Esophagus squamous epithelium (tissue), 5 donors: Measurements from ENCODE around the gene ARHGAP26. TPM values are rescaled to one million over a fixed set of nuclear protein-coding genes. Genes with fewer than 3 reads are reported as not detected.

Source experiments
- DNase-seq: peaks from one replicate; lab custom pipeline; 2025; lab: John Stamatoyannopoulos, UW
- H3K27ac ChIP-seq, 4 donors: fragments of 200-600 bp; sonication (generic); one replicate each; pipeline ENCODE4 v1.5.1; 2016 to 2019; ENCODE audit warnings: mild to moderate bottlenecking in 1 of 4
- H3K27me3 ChIP-seq, 4 donors: fragments of 200-600 bp; sonication (generic); 1 replicate in 3 of 4; 2 replicates in 1 of 4; pipeline versions ENCODE4 v1.5.1 to v1.6.0; 2017 to 2021; ENCODE audit warnings: antibody characterized with exemption in 1 of 4
- H3K36me3 ChIP-seq, 3 donors: fragments of 200-600 bp; sonication (generic); one replicate each; pipeline ENCODE4 v1.5.1; 2016 to 2019
- H3K4me1 ChIP-seq, 3 donors: fragments of 200-600 bp; sonication (generic); one replicate each; pipeline ENCODE4 v1.5.1; 2017 to 2019
- H3K4me3 ChIP-seq, 4 donors: fragments of 200-600 bp; sonication (generic); 1 replicate in 3 of 4; 2 replicates in 1 of 4; pipeline ENCODE4 v1.5.1; 2016 to 2019; ENCODE audit warnings: mild to moderate bottlenecking in 2 of 4, moderate library complexity in 1 of 4
- H3K9me3 ChIP-seq, 3 donors: fragments of 200-600 bp; sonication (generic); one replicate each; pipeline ENCODE4 v1.5.1; 2016 to 2019
- POLR2A ChIP-seq, 4 donors: fragments of 450-650 bp; IDR thresholded peaks; one replicate each; pipeline ENCODE4 v1.6.1; 2017; ENCODE audit warnings: antibody characterized with exemption in 4 of 4, mild to moderate bottlenecking in 4 of 4, moderate library complexity in 3 of 4
- WGBS, 2 donors: methylation state at CpG; one replicate each; pipeline ENCODE4 v1.1.5; 2018; 5-methylcytosine and 5-hydroxymethylcytosine counted together
- intact Hi-C: fragments of 100-400 bp; cut with DNase I; formaldehyde crosslinking; loops from one replicate; pipeline ENCODE4 v1.15.0; 2022
- total RNA-seq, 4 donors: library from RNA; depleted of rRNA; stranded (reverse); fragments of >200 nt; gene quantifications; one replicate each; pipeline ENCODE4 v1.1.0, GENCODE V29; 2016
- TF ChIP-seq, protein P1 (sequence below), 6 experiments: fragments of 450-650 bp in 4 of 6; fragments of 200-600 bp in 2 of 6; sonication (generic) in 2 of 6; IDR thresholded peaks; one replicate each; pipeline ENCODE4 v1.5.1; 2016 to 2019; ENCODE audit warnings: antibody characterized with exemption in 6 of 6, mild to moderate bottlenecking in 4 of 6, moderate library complexity in 4 of 6
- donor health status: DM: yes; HTN: yes; CAD: no.

Gene ARHGAP26
- total RNA-seq, 4 donors from 2014 or later, result 4.4 to 18.7 (median 15.4) TPM

DNA sequence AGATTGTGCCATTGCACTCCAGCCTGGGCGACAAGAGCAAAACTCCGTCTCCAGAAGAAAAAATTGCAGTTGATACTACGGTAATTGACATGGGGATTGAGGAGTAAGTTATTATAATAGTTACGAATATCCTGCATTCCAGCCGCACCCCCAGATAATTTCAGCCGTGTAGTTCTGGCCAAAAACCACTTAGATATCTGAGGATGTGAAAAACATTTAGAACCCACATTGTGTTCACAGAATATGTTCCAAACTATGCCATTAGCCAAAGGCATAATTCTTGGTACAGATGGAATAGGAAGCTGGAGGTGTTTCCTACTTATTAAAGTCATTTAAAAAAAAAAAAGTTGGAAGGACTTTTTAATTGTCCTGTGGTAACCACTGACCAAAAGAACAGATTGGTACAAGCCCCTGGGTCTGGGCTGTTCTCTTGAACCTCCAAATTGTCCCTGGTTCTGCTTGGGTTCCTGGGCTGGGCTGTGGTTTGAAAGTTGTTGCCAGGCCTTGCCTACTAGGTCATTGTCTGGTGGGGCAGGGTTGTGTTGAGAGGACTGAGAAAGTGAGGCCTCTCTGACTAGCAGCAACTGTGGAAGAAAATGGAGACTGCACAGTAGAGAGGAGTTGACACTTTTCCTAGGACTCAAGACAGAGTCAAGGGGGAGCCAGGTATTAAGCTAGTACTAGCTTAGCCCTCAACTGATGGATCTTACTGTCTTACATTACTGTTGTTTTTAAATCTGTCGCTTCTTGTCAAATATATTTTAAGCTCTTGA is 434.5 kb downstream of the ARHGAP26 start:
- no peaks in the 10 kb centered on the region for H3K9me3 ChIP-seq
- peak overlapping the region; percentile 16 to 71 (median 54) for H3K27ac ChIP-seq
- no peaks in the 10 kb centered on the region for H3K27me3 ChIP-seq
- DNase-seq, result no peak
- TF ChIP-seq POLR2A (IDR thresholded peaks at IDR 0.05), result no peak
- TF ChIP-seq, protein P1, sequence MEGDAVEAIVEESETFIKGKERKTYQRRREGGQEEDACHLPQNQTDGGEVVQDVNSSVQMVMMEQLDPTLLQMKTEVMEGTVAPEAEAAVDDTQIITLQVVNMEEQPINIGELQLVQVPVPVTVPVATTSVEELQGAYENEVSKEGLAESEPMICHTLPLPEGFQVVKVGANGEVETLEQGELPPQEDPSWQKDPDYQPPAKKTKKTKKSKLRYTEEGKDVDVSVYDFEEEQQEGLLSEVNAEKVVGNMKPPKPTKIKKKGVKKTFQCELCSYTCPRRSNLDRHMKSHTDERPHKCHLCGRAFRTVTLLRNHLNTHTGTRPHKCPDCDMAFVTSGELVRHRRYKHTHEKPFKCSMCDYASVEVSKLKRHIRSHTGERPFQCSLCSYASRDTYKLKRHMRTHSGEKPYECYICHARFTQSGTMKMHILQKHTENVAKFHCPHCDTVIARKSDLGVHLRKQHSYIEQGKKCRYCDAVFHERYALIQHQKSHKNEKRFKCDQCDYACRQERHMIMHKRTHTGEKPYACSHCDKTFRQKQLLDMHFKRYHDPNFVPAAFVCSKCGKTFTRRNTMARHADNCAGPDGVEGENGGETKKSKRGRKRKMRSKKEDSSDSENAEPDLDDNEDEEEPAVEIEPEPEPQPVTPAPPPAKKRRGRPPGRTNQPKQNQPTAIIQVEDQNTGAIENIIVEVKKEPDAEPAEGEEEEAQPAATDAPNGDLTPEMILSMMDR (IDR thresholded peaks at IDR 0.05), result no peak
- WGBS, 2 donors, result 78 to 86% methylated on average over 7 of the region's 7 CpGs
- intact Hi-C loops, result no loop called here
- no peaks in the 10 kb centered on the region for H3K36me3 ChIP-seq
- H3K4me1 ChIP-seq, result peaks cover 9 to 46% (median 24%) of the 10 kb centered on the region in 3 donors
- H3K4me3 ChIP-seq, result no peak overlapping the region

DNA sequence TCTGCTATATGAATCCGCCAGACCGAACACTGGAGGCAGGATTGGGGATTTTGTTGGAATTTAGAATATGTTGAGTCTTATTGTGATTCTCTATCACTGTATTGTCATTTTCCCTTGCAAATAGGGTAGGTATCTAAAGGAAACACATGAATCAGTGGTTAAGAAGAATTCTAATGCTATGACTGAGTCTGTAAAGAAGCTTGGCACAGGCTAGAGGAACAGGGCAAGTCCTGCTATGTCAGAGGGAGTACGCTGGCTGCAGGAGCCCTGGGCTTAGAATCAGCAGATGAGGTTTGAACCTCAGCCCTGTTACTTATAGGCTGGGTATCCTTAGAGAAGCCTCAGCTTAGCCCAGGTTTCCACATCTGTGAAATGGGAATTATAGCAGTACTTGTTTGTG is 435.2 kb downstream of the ARHGAP26 start:
- no peak for DNase-seq
- 39 to 48% methylated on average over 3 of the region's 3 CpGs for WGBS, 2 donors
- Histone ChIP-seq H3K4me1 (peaks cover 9 to 45% (median 24%) of the 10 kb centered on the region in 3 donors), H3K4me3 (no peak overlapping the region), H3K27me3 (no peaks in the 10 kb centered on the region), H3K36me3 (no peaks in the 10 kb centered on the region), H3K27ac (peak overlapping the region; percentile 16 to 71 (median 54)), H3K9me3 (no peaks in the 10 kb centered on the region)
- intact Hi-C loops, result no loop called here
- TF ChIP-seq, protein P1 (IDR thresholded peaks at IDR 0.05), result no peak
- TF ChIP-seq POLR2A (IDR thresholded peaks at IDR 0.05), result no peak

DNA sequence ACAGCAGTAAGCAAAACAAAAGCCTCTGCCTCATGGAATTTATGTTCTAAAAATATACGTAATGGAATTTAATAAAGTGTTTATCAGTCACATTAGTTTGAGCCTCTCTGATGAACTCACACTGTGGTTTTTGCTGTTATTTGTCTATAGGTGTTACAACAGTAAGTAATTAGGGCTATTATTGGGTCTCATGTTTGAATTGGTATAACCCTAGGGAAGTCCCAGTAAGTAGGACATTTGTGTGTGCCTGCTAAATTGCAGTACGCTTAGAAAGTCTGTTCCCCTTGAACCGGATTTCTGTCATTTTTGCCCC is 435.7 kb downstream of the ARHGAP26 start:
- Histone ChIP-seq H3K27me3 (no peaks in the 10 kb centered on the region), H3K9me3 (no peaks in the 10 kb centered on the region), H3K4me1 (peaks cover 9 to 40% (median 24%) of the 10 kb centered on the region in 3 donors), H3K36me3 (no peaks in the 10 kb centered on the region), H3K27ac (peak overlapping the region; percentile 34 to 71 (median 54)), H3K4me3 (peak overlapping the region in 1 of 4 donors; percentile 37)
- intact Hi-C loops, result no loop called here
- DNase-seq, result no peak
- TF ChIP-seq, protein P1 (IDR thresholded peaks at IDR 0.05), result no peak
- TF ChIP-seq POLR2A (IDR thresholded peaks at IDR 0.05), result no peak
- WGBS, 2 donors, result 31 to 42% methylated on average over 3 of the region's 3 CpGs

DNA sequence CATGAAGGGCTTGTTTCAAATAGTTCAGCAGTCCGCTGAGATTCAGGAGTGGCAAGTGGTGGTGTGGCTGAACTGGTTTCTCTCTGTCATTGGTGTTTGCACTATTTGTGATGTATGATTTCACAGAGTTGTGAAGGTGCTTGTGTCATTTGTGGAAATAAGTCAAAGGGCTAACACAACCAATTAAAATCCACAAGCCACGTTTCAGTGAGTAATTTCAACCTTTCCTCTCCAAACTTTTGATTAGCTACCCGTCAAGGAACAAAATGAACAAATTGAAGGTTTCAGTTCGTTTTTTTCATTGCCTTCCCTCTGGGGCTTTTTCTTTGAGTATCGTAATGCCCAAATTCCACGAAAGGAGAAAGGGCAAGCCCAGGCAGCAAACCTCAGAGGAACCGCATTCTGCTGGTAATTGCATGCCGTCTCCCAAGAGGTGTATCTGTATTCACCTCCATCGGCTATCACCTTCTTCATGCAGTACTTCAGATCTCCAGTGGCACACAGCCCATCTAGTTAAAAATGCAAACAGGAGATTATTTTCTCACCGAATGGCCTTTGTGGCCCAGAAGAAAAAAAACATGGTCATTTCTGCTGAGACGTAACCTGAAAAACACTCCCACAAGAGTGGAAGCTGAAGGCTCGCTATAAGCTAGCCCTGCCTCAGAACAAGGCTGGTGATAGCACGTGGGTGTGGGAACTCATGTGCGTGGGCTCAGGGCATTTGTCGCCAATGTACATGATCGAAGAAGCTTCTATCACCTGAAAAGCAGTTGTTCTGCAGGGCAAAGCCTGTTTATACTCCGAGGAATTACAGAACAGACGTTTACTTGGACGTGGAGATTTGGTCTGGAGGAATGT is 436.2 kb downstream of the ARHGAP26 start:
- TF ChIP-seq, protein P1 (IDR thresholded peaks at IDR 0.05), result peak in 1 of 6 experiments; percentile 16
- TF ChIP-seq POLR2A (IDR thresholded peaks at IDR 0.05), result no peak
- peak overlapping the region; percentile 34 to 71 (median 54) for H3K27ac ChIP-seq
- WGBS, 2 donors, result 58 to 61% methylated on average over 15 to 19 of the region's 19 CpGs

DNA sequence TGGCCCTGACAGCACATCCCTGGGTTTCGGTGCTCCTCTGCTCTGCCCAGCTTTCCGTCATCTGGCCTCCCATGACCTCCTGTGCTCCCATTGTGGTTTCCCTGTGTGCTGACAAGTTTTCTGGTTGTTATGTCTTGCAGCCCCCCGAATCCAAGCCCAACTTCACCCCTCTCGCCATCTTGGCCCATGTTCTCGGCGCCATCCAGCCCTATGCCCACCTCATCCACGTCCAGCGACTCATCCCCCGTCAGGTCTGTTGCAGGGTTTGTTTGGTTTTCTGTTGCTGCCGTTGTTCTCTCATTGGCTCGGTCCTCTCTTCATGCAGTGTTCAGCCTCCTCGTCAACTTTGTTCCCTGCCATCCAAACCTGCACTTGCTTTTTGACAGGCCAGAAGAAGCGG is 436.9 kb downstream of the ARHGAP26 start:
- Histone ChIP-seq H3K4me3 (no peak overlapping the region), H3K27ac (no peak overlapping the region), H3K36me3 (no peaks in the 10 kb centered on the region), H3K4me1 (peaks cover 9 to 39% (median 21%) of the 10 kb centered on the region in 3 donors), H3K27me3 (no peaks in the 10 kb centered on the region), H3K9me3 (no peaks in the 10 kb centered on the region)
- intact Hi-C loops, result no loop called here
- TF ChIP-seq, protein P1 (IDR thresholded peaks at IDR 0.05), result no peak
- TF ChIP-seq POLR2A (IDR thresholded peaks at IDR 0.05), result no peak
- WGBS, 2 donors, result 90 to 94% methylated on average over 12 to 13 of the region's 13 CpGs
- no peak for DNase-seq

More for the DNA sequence above, 436.2 kb downstream of the ARHGAP26 start:
- DNase-seq, result no peak
- Histone ChIP-seq H3K36me3 (no peaks in the 10 kb centered on the region), H3K4me1 (peaks cover 9 to 34% (median 21%) of the 10 kb centered on the region in 3 donors), H3K27me3 (no peaks in the 10 kb centered on the region), H3K4me3 (peak overlapping the region in 2 of 4 donors; percentile 2 to 37), H3K9me3 (no peaks in the 10 kb centered on the region)
- intact Hi-C loops, result no loop called here
